ENCODE data around the gene PIP4K2C.

PIP4K2C gene

DNA sequence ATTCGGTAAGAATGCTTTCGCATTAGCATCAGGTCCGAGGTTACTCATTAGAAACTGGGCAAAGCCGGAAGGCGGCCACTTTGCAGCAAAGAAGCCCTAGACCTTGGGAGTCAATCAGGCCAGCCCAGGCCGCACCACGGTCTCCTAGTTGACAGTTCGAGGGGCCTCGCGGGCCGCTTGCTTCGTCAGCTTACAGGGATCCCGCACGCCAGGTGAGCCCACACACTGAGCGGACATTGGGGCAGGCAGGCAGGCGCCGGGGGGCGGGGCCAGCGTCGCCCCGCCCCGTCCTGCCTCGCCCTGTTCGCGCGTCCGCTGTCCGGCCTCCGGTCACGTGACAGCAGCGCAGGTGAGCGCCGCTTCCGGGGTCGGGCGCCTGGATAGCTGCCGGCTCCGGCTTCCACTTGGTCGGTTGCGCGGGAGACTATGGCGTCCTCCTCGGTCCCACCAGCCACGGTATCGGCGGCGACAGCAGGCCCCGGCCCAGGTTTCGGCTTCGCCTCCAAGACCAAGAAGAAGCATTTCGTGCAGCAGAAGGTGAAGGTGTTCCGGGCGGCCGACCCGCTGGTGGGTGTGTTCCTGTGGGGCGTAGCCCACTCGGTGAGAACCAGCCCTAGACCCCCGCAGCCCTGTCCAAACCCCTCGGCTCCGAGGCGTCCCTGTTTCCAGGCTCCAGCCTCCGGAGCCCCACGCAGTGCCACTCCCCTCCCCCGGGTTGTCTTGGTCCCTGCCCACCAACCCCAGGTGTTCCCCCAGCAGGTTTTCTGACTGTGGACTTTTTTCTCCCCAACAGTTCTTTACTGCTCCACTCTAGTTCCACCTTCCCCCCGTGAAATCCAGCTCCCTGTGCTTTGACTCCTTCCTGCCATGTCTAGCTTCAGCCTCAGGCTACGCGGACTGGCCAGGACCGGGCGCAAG is at the start of gene PIP4K2C:
PIP4K2C (plus strand) TSS at position 329 of the 918 bp plus-strand sequence; CDS start at position 427, 98 bp downstream.
- DNase-seq = peak; percentile 81

DNA sequence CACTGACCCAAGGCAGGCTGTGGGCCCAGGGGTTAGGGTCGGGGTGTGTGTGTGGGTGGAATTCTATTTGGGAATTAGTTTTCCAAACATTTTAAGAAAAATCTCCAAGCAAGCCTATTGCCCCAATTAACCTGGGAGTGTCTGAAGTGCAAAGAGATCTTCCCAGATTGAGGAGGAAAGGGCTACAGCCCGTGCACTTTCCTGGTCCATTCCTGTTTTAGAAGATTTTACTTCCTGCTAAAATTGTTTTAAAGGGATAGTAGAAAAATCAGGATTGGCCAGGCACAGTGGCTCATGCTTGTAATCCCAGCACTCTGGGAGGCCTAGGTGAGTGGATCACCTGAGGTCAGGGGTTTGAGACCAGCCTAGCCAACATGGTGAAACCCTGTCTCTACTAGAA is 49.3 kb upstream of the PIP4K2C start:
- no peak for DNase-seq

DNA sequence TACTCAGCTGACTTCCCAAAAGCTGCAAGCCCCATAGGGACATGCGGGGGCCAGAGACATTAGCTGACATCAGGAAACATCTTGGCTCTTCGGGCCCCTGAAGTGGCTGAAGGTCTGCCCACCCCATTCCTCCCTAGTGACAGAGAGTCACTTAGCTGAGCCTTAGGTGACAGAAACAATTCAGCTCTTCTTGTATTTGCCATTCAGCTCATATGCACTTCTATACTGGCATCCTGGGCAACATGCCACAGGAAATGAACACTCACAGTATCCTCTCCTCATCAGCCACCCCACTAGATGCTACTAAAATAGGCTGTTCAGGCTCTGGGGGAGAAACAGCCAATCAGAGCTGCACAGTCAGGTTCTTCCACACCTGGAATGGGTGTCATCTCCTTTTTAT is 47.4 kb upstream of the PIP4K2C start:
- DNase-seq = peak; percentile 69

DNA sequence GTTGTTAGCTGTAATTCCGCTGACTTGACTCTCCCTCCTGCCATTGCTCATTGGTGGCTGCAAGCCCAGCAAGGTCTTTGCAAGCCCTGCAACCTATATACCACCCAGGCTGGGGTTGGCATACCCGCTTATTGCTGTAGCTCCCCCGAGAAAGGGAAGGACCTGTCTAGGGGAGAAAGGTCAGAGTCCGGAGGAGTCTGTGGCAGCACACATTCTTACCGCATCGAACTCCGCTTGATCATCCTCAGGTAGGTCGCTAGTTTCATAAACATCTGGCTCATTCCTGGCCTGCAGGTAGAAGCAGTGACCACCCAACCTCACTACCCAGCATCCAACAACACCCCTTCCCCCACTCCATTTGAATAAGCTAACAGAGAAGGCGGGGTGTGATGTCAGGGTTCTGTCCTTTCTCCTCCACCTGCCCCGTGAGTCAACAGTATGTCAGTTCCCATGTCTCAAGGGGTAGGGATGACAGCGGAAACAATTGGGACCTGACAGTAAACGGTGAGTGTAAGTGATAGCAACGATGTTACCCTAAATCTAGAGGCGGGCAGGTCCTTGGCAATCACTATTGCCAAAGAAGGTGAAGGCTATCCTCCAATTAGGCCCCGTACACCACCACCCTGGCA is 45.1 kb upstream of the PIP4K2C start:
- DNase-seq = peak; percentile 18

DNA sequence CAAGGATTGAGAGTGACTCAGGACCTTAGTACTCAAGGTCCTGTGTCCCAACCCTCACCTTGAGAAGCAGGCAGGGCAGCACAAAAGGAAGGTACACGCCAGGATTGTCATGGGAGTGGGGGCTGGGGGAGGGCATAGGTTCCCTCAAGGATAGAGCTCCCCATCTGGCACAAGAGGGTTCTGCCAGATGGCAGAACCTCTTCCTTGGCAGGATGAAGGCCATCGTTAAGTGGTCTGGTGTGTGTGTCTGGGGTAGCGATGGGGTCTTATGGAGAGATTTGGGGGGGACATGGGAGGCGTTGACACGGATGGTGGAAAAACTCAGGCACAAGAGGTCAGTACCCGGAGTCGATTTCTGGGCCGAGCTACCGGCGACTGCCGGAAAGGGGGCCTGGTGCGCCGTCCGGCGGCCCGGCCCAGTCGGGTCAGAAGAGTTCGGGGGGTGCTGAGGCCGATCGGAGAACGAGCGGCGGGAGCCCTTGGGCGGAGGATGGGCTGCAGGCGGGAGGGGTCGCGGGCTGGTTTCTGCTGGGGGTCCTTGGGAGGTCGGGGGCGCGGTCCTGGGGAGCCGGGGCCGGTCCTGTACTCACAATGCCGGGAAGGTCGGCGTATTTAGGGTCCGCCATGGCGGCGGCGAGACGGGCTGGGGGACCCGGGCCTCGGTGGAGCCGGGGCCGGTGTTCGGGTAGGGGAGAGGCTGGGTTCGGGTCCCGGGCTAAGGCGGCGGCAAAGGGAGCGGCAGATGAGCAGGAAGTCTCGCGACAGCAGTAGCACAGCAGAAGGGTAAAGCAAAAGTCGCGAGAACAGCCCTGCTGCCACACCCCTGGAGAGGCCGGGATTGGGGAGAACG is 44.3 kb upstream of the PIP4K2C start, which contains the start of gene DCTN2:
DCTN2 (minus strand) TSS at position 755 of the 850 bp plus-strand sequence; CDS start at position 626, 129 bp downstream.
- DNase-seq = peak; percentile 99

DNA sequence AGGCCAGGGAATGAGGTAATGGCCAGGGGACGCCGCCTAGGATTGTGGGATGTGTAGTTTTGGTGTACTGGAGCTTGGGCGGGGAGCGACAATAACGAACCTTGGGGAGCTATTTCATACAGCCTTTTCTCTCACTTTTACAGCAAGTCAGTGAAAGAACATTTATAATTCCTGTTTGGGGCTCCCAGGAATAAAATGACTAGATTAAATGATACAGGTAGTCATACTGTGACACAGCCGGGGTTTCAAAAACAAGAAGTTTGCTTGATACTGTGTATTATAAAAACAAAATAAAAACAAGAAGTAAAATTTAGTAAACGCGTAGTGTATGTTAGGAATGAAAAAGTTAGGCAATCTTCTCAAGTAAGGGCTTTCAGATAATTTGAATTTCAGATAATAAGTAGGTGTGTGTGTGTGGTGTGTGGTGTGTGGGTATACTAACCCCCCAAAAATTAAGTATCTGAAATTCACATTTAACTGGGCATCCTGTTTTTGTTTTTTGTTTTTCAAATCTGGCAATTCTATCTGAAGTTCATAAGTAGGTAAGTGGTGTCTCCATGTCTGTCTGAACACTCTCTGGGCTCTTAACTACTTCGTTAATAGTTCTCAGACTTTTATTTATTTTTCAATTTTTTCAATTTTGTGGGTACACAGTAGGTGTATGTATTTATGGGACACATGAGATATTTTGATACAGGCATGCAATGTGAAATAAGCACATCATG is 43.5 kb upstream of the PIP4K2C start:
- DNase-seq = no peak

DNA sequence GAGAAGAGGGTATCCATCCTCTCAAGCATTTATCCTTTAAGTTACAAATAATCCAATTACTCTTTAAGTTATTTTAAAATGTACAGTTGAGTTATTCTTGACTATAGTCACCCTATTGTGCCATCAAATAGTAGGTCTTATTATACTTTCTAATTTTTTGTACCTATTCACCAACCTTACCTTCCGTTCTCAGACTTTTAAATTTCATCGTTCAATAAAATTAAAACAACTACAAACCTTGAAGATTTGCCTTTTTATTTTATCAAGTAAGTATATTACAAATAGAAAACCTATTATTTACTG is 43.0 kb upstream of the PIP4K2C start:
- DNase-seq = no peak

- no peak for DNase-seq
Observed at GRCh38 chr12:57548488-57548887, 42.5 kb upstream of the PIP4K2C start.

DNA sequence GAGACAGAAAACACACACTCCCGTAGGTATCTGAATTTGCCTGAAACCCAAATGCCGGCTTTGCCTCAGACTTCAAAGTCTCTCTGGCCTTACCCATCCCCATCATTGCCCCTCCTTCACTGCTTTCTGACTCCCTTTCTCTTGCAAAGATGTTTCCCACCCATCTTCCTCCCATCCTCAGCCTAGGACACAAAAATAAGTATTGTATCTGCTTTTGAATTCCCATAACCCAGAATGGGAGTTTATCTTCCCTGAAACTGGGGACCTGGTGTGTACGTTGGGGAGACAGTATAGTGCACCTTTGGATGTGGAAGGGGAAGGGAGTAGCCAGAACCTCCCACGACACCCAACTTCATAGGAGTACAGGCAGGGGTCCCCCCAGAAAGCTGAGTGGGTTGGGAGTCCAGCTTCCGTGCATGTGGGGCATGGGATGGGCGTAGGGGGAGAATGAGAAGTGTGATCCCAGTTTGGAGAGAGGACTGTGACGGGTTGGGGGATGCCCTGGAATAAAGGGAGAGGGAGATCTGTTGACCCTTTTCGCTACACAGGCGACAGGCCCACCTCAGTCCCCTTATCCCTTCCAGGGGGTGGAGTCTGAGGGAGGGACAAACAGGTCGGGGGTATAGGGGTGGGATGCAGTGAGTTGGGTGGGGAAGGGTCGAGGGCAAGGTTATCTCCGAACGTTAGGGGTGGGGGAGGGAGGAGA is 41.6 kb upstream of the PIP4K2C start:
- no peak for DNase-seq

DNA sequence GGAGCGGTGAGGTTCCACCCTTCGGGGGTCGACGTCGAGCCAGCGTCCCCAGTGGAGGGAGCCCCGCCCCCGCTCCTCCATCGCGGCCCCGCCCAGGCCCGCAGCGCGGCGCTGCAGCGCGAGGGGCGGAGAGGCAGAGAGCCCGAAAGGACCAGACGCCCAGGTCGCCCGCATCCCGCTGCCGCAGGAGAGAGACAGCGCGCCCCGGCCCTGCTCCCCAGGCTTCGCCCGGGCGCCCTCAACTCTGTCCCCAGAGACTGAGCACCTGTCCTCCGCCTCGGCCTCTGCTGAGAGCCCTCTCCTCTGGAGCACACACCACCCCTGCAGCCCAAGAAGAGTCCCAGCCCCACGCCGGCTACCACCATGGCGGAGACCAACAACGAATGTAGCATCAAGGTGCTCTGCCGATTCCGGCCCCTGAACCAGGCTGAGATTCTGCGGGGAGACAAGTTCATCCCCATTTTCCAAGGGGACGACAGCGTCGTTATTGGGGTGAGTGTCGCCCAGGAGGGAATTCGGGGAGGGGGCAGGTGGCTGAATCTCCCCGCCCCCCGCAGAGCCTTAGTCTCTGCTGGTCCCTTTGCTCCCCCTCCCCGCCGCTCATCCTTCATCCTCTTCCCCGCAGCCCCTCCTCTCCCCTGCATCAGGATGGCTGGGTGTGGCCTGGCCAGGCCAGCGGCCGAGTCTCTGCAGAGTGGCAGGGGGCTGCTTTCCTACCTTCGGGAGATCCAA is 40.9 kb upstream of the PIP4K2C start, which contains the start of gene KIF5A:
KIF5A (plus strand) TSS at position 136 of the 732 bp plus-strand sequence; CDS start at position 364, 228 bp downstream.
- peak; percentile 56 for DNase-seq

GRCh38 chr12:57550641-57551549 is 40.1 kb upstream of the PIP4K2C start:
- DNase-seq = no peak

- DNase-seq = no peak
Observed at GRCh38 chr12:57551637-57552305, 39.2 kb upstream of the PIP4K2C start.

DNA sequence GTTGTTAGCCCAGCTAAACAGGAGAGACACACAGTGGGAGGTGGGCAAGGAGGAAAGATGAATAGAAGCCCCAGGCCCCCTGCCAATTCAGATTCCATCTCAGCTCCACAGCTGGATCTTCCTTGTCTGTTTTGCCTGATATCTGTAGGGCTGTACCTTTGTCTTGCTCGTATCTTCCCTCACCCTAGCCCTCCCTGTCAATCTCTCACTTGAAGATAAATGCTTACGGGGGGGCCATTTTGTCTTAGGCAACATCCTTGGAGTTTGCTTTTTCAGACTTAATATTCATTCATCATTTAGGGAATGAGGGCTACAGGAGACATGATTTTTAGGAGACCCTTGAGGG is 38.7 kb upstream of the PIP4K2C start:
- no peak for DNase-seq

- no peak for DNase-seq
Observed at GRCh38 chr12:57552835-57553313, 38.1 kb upstream of the PIP4K2C start.

DNA sequence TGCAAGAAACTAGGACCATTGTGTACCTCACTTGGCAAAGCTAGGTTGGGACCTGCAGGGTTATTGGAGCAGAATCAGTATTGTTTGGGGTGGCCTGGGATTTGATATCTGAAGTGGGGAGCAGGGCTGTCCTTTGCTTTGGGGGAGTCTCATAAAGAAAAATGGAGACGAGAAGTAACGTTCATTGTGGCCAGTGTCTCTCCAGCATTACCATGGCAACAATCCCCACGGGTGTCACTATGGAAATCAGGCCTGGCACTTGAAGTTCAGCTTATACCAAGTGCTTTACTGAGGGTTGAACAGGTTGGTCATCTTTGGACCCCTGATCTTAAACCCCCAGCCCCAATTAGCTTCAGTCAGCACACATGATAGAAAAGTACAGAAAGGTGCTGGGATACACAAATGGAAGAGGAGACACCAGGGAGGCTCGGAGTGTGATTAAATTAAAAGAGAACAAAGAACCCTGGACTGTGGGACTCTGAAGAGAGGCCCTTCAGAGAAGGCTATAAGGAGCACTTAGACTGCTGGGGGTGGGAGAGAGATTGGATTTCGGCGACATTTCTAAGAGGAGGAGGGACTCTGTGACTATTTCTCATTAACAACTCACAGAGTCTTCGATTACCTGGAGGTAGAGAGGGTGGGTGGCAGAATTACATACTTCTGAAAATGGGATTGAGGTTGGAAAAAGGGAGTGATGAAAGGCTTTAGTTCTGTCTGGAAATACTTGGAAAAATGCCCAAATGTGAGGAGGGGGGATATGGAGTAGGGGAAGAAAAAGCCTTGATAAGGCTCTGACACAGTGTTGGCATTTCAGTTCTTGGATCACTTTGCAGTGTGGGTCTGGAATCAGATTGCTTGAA is 37.4 kb upstream of the PIP4K2C start:
- no peak for DNase-seq

GRCh38 chr12:57554453-57554852 is 36.5 kb upstream of the PIP4K2C start:
- no peak for DNase-seq

- no peak for DNase-seq
Observed at GRCh38 chr12:57554897-57555296, 36.1 kb upstream of the PIP4K2C start.

DNA sequence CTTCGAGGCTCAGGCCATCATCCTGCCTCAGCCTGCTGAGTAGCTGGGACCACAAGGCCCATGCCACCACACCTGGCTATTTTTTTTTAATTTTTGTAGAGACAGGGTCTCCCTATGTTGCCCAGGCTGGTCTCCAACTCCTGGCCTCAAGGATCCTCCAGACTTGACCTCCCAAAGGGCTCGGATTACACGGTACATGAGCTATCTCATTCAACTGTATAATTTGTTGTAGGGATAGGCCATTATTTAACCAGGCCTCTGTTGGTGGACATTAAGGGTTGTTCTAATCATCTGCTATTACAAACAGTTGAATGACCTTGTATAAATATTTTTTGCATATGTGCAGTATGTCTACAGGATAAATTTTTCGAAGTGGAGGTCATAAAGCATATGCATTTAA is 32.1 kb upstream of the PIP4K2C start:
- DNase-seq = no peak
